GM18526 (cell line): ENCODE data around the gene UNC5C.

Experiments used
- POLR2A ChIP-seq: IDR thresholded peaks from 3 replicates; pipeline ENCODE4 v1.6.1; 2011; ENCODE audit not compliant: insufficient read length; ENCODE audit errors: extremely low read depth

UNC5C gene

DNA sequence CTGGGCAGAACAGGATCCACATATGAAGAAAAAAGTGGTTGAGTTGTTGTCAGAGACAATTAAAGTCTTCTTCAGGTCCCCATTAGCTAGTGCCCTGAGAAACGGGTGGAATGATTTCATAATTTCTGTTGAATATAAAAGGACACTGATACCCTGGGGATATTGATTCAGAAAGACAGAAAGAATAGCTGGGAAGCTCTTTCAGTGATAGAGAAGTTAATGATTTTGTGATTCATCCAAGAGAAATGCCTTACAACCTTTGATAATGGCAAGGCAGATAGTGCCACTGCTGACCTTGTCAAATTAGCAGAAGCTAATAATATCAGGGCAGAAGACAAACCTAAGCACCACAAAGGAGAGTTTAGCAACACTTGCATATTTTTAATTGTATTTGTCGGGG, 37.9 kb downstream of the UNC5C start:
- TF ChIP-seq POLR2A, result no peak

DNA sequence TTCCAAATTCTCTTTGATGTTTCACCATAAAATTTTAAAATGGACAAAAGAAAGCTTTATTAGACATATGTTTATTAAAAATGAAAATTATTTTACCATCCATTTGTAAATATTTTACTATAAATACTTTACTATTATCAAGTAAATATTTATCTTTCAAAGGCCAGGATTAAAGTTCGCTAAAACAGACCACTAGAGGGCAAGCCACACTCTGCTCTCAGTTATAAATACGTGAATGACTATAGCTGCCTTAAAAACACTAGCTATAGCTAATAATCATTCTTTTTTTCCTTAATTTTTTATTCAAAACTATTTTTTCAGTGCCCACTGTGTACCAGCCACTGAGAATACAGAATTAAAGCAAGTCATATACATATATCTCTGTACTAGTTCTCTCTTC, 38.6 kb downstream of the UNC5C start:
- TF ChIP-seq POLR2A, result no peak

DNA sequence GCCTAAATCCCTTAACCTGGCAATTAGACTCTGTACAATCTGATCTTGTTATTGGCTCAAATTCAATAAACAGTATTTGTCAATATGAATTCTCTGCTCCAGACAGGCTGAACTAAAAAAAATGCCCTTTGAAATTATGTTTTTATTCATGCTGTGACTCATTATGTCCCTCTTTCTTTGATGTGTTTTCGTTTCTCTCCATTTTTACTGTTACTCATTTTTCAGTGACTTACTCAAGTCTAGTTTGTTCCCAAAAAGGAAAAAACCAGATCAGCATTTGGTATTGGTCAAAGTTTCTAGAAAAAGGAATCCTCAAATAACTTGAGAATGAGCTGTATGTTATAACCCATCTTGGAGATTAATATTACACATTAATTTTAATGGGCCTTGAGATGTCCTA, 40.4 kb downstream of the UNC5C start:
- no peak for TF ChIP-seq POLR2A

DNA sequence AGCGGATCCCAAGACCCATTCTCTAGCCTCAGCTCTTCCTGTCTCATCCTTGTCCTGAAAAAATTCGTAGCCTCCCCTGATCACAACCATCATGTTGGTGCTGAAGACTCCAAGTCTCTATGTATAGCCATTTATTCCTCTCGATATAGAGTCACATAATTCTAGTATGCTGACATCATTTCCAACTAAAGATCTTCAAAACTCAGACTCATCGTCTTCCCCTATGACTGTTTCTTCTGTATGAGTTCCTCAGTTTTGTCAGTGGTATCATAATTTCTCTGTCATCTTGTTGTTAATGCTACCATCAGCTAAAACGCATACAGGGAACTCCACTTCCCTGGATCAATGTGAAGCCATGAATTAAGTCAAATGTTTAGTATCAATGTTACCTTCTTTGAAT, 41.2 kb downstream of the UNC5C start:
- TF ChIP-seq POLR2A, result no peak

DNA sequence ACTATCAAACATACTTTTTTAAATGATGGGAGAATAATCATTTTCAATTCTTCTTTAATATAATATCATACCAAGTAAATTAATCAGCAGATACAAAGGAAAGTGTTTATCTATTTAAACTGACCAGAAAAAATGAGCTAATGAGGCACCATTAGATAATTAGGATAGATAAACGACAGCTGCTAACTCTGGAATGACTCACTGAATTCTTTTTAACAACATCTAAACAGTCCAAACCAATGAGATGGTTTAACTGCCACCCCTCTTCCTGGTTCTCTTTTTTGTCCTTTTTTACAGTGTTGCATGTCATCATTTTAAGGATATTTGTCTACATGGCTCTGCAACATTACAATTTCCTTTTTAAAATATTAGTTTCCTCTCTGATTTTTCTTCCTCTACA, 41.6 kb downstream of the UNC5C start:
- no peak for TF ChIP-seq POLR2A

DNA sequence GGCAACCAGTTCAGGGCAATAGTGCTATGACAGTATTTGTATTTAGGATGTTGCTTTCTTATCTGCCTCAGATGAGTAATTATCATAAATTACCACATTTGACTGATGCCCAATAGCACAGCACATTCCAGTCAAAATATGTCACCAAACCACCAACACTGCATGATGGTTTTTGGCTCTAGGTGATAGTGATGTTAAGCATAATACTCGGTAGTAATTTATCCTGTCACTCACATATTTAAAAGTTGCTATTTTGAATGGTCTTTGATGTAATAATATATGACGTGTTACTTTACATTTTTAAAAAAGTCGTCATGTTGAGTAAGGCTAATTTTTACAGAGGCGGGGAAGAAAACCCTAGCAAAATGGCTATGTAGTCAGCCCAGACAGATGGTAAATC, 42.5 kb downstream of the UNC5C start:
- TF ChIP-seq POLR2A, result no peak

DNA sequence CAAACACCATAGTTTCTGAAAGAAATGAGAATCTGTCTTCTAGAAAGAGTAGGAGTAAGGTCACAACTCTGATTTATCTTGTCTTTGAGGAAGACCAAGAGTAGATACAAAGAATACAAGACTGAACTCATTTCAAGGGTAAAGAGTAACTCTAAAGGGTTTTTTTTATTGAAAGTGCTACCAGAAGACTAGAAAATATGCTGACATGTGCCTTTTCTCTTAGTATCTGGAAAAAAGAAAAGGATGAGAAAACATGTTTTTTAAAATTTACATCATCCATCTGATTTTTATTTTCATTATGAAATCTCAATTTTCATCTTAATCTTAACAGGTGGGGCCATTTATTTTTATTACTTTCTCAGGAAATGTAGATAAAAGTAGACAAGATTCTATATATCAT, 43.0 kb downstream of the UNC5C start:
- no peak for TF ChIP-seq POLR2A

DNA sequence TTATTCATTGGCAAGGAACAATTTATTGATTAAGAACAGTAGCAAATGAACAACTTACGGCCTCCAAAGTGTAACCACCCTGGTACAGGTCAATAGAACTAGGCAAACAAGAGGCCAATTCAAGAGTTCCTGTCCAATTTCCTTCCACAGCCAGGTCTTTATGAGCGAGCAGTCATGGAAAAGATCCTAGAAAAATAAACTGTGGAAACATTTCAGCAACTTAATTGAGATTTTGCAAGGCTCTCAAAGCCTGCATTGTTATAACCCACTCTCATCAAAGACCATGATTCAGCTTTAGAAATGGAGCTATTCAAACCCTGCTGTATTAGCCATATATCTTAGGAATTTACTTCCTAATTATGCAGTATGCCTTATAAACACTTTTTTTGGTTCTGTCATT, 43.6 kb downstream of the UNC5C start:
- no peak for TF ChIP-seq POLR2A

DNA sequence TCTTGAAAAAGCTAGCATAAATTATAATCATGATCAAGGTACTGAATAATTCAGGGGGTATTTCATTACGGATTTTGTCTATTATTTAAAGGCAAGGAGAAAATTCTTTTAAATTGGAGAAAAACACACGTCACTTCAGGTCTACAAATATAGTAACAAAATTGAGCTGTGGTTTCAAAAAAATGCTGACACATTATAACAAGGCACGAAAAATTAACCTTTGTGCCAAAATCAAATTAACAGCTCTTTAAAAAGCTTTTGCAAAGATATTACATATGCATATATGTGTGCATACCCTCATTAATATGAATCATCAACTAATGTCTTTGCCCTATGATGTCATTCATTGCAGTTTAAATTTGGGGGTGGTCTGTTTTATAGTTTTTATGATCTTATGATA, 44.3 kb downstream of the UNC5C start:
- TF ChIP-seq POLR2A, result no peak

DNA sequence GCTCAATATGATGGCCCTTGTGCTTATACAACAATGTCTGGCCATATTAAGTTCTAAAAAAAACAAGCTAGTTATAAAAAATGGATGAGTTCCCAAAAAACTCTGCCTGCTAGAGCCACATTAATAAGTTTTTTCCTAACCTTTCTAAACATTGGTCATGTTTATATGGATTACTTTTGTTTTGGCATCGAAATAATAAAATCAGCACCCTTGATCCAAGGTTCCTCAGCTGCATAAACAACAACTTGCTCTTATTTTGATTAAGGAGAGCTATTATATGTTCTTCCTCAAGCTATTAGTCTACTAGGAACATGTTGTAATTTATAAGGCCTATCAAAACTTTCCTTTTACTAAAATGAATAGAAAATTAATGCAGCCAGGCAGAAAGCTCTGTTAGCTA, 48.4 kb downstream of the UNC5C start:
- no peak for TF ChIP-seq POLR2A

DNA sequence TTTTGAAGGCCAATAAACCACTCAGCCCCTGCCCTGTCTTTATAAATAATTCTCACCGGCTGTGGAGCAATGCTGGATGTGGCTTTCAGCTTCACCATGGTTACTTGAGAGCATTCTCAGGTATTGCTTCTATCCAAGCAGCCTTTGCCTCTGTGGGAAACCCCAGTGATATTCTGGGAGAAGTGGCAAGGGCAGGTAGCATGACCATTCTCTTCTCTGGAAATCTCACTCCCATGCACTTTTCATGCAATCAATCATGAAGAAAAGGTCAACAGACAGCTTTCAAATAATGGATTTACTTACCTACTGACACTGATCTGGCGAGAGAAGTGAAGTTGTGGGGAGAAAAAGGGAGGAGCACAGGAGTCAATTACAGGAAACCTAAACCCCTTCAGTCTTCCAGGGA, 49.5 kb downstream of the UNC5C start:
- no peak for TF ChIP-seq POLR2A

DNA sequence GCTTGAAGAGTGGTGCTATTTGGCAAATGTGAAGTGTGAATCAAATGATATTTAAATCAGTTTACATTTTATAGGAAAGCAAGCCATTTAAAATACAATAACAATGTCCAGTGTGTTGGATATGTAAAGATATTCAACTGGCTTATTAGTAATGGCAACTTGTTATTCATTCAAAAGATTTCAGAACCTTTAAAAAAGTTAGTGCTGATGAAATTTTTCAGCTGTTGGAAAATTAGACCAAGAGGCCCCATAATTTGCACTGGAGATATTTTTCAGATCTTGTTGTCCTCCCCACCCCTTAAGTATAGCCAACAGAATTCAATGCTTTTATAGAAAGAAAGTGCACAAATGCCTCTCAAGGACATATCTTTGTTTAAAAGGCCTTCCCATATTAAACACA, 54.6 kb downstream of the UNC5C start:
- no peak for TF ChIP-seq POLR2A

DNA sequence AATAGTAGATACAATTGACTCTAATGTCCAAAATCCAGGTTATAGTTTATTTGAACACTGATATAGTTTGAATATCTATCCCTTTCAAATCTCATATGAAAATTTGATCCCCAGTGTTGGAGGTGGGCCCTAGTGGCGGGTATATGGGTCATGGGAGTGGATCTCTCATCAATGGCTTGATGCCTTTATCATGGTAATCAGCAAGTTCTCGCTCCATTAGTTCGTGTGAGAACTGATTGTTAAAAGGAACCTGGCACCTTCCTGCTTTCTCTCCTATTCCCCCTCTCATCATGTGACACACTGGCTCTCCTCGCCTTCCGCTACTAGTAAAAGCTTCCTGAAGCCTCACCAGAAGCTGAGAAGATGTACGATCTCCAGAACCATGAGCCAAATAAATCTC, 70.1 kb downstream of the UNC5C start:
- no peak for TF ChIP-seq POLR2A

DNA sequence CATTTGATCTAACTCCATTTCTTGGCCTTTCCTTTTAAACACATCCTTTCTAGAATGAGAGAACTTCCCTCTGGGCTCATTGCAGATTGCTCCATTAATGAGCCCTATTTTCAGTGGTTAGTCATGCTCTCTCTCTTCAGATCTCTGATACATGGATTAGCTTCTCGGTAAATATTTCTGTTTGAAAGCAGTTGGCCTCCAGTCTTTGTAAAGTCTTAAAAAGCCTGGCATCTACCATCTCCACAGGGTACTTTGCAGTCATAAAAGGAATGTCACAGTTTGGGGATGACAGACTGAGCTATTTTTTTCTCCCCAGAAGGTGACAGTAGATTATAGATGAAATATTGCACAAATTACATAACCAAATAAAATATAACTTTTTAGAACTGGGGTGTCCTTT, 72.7 kb downstream of the UNC5C start:
- TF ChIP-seq POLR2A, result no peak

DNA sequence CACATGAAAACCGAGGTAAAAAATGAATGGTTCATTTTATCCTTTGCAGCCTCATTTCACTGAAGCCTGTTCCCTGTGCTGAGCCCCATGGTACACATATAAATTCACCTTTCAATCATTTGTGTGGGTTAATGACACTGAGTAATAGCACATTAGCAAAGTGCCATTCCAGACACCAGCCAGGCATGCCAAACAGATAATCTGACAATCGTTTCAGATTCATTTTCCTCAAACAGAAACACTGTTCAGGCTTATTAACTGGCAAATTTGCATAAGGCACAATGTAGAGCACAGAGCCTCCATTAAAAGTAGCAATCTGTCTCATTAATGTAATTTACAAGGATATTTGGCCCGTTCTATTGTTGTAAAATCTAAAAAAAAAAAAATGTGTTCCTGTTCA, 76.2 kb downstream of the UNC5C start:
- TF ChIP-seq POLR2A, result no peak

DNA sequence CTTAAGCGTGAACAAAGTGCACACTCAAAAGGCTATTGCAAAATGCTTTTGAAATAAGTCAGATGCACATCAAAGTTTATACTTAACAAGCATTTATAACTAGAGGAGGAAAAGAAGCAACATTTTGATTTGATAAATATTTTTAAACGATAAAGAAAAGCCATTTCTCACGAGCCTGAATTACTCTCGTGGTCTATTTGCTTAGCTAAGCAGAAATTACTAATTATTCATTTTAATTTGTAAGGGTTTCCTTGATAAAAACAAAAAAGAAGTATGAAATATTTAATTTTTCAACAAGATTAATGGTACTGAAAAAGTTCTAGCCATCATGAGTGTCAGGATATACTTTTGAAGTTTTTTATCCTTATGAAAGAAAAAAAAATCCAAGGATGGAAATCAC, 78.2 kb downstream of the UNC5C start:
- no peak for TF ChIP-seq POLR2A

DNA sequence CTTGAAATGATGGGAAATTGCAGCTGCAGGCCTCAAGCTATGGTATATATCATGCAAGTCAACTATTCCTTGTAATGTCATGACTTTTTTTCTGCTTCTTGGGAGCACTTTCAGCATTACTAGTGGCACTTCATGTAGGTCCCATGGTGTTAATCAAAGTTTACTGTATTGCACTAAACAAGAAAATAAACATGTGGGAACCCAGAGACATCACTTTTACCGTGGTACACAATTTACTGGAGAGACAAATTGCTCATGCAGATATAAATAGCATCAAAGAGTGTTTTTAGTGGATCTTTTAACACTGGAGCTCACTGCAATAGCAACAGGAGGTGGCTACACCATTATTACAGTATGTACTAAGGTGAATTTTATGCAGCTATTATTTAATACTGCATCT, 79.2 kb downstream of the UNC5C start:
- TF ChIP-seq POLR2A, result no peak

DNA sequence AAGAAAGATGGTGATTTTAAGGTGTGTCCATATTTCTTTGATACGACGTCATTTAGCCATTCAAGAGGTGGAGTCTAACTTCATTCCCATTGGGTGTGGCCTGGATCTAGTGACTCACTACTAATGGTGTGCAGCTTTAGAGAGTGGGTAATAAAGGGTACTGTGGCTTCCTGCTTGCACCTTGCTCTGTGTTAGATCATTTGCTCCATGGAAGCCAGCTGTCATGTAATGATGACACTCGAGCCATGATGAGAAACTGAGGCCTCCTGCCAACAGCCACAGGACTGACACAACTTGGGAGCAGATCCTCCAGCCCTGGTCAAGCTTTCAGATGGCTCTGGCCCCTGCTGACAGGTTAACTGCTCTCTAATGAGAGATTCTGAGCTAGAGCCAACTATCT, 82.0 kb downstream of the UNC5C start:
- no peak for TF ChIP-seq POLR2A
